Mononuclear cell (primary cell): Measurements from ENCODE around the gene P2RX7. TPM values are rescaled to one million over a fixed set of nuclear protein-coding genes. Genes with fewer than 3 reads are reported as not detected.
A peak's percentile ranks its signal among the peaks of the same experiment; 100 is the strongest.
"Not testable (repeated sequence)": the region's sequence is repeated elsewhere in the genome, so short reads cannot be mapped to it uniquely, and the experiment has no call there.

Source experiments
- H3K27me3 ChIP-seq: 2 replicates; pipeline ENCODE4 v1.6.0; 2011; ENCODE audit warnings: low read length, control low read depth; ENCODE audit not compliant: insufficient read depth
- H3K4me1 ChIP-seq: 2 replicates; pipeline ENCODE4 v1.5.1; 2011; ENCODE audit warnings: mild to moderate bottlenecking, low read length, control low read depth; ENCODE audit not compliant: insufficient read depth
- H3K4me3 ChIP-seq: 2 replicates; pipeline ENCODE4 v1.5.1; 2011; ENCODE audit warnings: mild to moderate bottlenecking, low read length, moderate library complexity
- H3K9me3 ChIP-seq: 2 replicates; pipeline ENCODE4 v1.5.1; 2011; ENCODE audit warnings: low read depth, mild to moderate bottlenecking, control low read depth, low read length
- total RNA-seq: library from RNA; depleted of rRNA; stranded (reverse); fragments of >200 nt; gene quantifications from one replicate; pipeline ENCODE4 v1.2.3, GENCODE V29; 2012

Gene P2RX7
- total RNA-seq, 1 donor = 9.3 TPM

DNA sequence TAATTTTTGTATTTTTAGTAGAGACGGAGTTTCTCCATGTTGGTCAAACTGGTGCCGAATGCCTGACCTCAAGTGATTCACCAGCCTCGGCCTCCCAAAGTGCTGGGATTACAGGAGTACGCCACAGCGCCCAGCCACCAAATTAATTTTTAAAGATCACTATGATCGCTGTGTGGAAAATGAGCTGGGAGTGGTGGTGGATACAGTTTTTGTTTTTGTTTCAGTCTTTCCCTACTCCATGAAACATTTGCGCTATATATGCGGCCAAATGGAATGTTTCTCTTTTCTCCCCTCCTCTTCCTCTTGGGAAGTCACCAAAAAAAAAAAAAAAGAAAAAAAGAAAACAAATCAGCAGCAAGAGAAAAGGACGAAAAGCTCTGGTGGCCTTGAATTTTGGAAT, 56.5 kb downstream of the P2RX7 start:
- peaks cover 35% of the 10 kb centered on the region for H3K4me1 ChIP-seq
- no peaks in the 10 kb centered on the region for H3K27me3 ChIP-seq
- H3K9me3 ChIP-seq = no peaks in the 10 kb centered on the region
- H3K4me3 ChIP-seq = no peak overlapping the region

DNA sequence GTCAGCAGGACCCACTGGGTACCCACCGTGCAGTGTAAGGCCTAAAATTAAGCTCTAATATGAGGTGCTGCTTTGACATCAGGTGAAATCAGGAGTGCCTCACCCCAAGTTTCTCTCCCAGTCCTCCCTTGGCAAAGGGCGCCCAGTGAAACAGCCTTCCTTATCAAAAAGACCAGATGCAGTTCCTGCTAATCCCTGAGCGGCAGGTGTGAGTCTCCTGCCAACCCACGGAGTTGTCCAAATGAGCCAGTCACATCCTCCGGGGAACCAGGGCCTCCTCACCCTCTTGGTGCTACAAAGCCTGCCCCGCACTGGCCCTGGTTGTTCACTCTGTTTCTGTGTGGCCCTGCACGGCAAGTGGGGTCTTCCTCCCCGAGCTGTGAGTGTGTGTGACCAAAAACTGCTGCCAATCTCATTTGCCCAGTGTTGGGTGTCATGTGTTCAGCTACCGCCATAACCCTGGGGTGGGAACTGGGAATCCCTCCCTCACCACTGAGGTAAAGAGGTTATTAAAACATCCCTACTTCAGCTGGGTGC, 57.0 kb downstream of the P2RX7 start:
- H3K27me3 ChIP-seq = no peaks in the 10 kb centered on the region
- H3K4me1 ChIP-seq = peaks cover 30% of the 10 kb centered on the region
- no peak overlapping the region for H3K4me3 ChIP-seq
- H3K9me3 ChIP-seq = no peaks in the 10 kb centered on the region

DNA sequence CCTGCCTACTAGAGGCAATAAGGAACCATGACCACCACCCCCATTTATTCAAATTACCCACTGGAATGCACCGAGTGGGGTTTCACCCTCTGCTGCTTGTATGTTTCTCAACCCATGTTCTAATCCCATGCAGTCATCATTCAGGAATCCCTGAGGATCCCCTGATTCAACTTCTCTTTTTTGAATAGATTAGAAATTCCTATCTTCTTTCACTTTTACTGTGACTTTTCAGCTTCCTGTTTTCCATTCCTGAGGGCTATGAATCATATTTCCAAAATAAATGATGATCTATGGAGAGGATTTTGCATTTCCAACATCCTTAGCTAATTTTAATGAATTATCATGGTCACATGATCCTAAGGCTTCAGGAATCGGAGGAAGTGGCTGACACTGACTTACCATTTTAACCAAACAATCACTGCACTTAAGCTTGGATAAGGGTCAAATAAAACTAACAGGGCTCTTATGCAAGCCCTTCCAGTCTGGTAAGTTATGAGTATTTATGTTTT, 57.9 kb downstream of the P2RX7 start:
- Histone ChIP-seq H3K9me3 (no peaks in the 10 kb centered on the region), H3K4me3 (no peak overlapping the region), H3K27me3 (no peaks in the 10 kb centered on the region), H3K4me1 (peaks cover 21% of the 10 kb centered on the region)

DNA sequence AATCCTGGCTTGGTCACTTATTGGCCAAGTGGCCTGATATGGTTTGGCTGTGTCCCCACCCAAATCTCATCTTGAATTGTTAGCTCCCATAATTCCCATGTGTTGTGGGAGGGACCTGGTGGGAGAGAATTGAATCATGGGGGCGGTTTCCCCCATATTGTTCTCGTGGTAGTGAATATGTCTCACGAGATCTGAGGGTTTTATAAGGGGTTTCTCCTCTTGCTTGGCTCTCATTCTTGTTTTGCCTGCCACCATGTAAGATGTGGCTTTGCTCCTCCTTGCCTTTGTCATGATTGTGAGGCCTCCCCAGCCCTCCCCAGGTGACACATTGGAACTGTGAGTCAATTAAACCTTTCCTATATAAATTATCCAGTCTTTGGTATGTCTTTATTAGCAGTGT, 58.5 kb downstream of the P2RX7 start:
- Histone ChIP-seq H3K4me1 (peaks cover 16% of the 10 kb centered on the region), H3K4me3 (no peak overlapping the region), H3K27me3 (no peaks in the 10 kb centered on the region), H3K9me3 (no peaks in the 10 kb centered on the region)

DNA sequence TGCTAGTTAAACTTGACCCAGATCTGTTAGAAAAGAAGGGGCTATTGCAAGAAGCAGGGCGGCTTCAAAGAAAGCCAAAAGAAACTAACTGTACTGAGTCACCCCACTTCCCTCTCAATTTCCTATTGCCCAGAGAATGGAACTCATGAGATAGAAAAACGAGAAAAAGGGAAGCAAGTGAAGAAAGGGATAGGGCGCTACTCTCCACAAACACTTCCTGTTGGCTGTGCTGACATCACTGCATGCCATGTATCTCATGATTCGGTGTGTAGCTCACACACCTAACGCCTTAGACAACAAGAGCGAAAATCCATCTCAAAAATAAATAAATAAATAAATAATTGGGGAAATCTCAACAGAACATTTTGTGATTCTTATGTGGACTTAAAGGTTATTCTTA, 64.2 kb downstream of the P2RX7 start:
- Histone ChIP-seq H3K9me3 (no peaks in the 10 kb centered on the region), H3K4me3 (no peak overlapping the region), H3K27me3 (no peaks in the 10 kb centered on the region), H3K4me1 (peaks cover 16% of the 10 kb centered on the region)

DNA sequence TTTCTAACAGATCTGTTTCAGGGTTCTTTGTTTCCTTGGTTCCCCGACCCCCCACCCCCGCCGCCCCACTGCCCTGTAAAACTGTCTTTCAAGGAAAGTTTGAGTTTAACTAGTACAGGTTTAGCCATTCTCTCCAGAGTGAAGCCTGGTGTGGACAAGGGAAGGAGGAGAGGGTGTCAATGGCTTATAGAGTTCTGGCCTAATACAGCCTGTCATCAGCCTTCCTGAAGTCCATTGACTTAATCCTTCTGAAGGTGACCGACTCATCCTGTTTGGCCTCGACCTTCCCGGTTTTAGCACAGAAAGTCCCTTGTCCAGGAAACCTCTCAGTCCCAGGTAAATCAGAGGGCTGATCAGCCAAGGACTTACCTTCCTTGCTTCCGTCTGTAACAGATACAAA, 66.3 kb downstream of the P2RX7 start:
- H3K4me3 ChIP-seq = no peak overlapping the region
- peaks cover 16% of the 10 kb centered on the region for H3K4me1 ChIP-seq
- H3K9me3 ChIP-seq = no peaks in the 10 kb centered on the region
- H3K27me3 ChIP-seq = no peaks in the 10 kb centered on the region

DNA sequence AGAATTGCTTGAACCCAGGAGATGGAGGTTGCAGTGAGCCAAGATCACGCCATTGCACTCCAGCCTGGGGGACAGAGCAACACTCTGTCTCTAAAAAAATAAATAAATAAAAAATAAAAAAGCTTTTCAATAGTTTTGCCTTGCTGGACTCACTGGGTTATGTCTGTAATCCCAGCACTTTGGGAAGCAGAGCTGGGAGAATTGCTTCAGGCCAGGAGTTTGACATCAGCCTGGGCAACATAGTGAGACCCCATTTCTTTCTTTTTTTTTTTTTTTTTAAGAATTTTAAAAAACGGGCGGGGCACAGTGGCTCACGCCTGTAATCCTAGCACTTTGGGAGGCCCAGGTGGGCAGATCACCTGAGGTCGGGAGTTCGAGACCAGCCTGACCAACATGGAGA, 68.5 kb downstream of the P2RX7 start:
- H3K4me3 ChIP-seq, H3K27me3 ChIP-seq, H3K9me3 ChIP-seq: not testable (repeated sequence)
- H3K4me1 ChIP-seq = peaks cover 16% of the 10 kb centered on the region

DNA sequence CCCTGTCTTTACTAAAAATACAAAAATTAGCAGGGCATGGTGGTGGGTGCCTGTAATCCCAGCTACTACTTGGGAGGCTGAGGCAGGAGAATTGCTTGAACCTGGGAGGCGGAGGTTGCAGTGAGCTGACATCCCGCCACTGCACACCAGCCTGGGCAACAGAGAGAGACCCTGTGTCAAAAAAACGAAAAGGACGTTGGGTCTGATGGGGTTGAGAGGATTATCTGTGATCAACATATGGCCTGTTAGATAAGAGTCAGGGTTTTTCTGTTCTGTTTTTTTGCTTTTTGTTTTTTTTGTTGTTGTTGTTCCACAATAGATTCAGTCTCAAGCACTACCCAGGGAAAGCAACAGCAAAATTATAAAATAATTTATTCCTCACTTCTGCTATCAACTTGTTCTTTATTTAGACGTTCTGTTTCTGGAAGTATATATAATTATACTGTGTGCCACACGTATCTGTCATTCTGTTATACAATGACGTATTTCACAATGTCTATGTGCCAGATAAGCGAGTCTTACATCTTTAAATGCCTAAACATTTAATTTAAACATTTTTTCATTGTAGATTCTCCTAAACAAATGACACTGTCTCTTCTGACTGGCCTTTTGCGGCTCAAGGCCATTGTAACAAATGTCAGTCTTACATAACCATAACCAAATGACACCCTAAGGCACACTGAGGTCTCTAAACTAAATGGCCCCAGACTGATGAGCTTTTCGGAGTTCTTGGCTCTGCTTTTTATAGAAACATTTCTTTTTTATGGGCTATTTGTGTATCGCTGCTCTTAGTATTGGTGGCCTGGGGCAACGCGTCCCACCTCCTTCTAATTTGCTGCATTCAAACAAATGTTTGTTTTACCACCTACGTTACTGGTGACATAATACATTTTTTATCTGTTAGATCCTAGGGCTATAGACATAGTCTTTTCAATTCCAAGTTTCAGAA, 70.0 kb downstream of the P2RX7 start:
- peaks cover under 1% of the 10 kb centered on the region for H3K4me1 ChIP-seq

DNA sequence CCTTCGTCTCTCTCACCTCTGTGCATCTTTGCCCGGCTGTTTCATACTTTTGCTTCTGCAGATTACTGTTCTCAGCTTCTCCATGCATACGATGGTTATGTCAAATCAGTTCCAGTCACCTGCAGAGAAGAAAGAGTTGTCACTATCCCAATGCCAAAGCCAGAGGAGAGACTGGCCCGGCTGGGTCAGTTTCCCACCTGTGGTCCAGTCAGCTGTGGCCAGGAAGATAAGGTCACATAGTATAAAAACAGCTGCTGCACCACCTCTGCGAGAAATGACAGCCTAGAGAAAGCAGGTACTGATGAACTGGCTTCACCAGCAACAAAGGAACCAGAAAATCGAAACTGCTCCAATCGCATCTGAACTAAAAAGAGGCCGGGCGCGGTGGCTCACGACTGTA, 70.8 kb downstream of the P2RX7 start:
- Histone ChIP-seq H3K27me3 (no peaks in the 10 kb centered on the region), H3K4me1 (no peaks in the 10 kb centered on the region), H3K4me3 (no peak overlapping the region), H3K9me3 (no peaks in the 10 kb centered on the region)

More for the DNA sequence above, 70.0 kb downstream of the P2RX7 start:
- Histone ChIP-seq H3K9me3 (no peaks in the 10 kb centered on the region), H3K4me3 (no peak overlapping the region), H3K27me3 (no peaks in the 10 kb centered on the region)

DNA sequence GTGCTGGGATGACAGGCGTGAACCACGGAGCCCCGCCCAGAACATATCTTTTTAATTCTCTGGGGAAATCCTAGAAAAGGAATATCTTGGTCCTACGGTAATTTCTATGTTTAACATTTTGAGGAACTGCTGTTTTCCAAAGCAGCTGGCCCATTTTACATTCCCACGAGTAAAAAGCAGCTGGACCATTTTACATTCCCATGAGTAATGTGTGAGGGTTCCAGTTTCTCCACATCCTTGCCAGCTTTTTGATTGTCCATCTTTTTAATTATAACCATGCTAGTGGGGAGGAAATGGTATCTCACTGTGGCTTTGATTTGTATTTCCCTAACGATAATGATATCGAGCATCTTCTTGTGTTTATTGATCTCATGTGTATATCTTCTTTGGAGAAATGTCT, 72.8 kb downstream of the P2RX7 start:
- Histone ChIP-seq H3K27me3 (no peaks in the 10 kb centered on the region), H3K9me3 (no peaks in the 10 kb centered on the region), H3K4me1 (peaks cover 7% of the 10 kb centered on the region), H3K4me3 (no peak overlapping the region)

DNA sequence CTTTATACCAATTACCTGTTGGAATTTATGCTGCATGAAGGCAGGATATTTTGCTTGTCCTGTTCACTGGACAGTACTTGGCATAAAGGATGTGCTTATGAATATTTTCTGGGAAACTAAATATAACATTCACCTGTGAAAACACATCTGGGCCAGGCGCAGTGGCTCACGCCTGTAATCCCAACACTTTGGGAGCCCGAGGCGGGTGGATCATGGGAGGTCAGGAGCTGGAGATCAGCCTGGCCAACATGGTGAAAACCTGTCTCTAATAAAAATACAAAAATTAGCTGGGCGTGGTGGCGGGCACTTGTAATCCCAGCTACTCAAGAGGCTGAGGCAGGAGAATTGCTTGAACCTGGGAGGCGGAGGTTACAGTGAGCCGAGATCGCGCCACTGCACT, 75.9 kb downstream of the P2RX7 start:
- H3K4me1 ChIP-seq = peaks cover 34% of the 10 kb centered on the region
- not testable (repeated sequence) for H3K4me3 ChIP-seq

DNA sequence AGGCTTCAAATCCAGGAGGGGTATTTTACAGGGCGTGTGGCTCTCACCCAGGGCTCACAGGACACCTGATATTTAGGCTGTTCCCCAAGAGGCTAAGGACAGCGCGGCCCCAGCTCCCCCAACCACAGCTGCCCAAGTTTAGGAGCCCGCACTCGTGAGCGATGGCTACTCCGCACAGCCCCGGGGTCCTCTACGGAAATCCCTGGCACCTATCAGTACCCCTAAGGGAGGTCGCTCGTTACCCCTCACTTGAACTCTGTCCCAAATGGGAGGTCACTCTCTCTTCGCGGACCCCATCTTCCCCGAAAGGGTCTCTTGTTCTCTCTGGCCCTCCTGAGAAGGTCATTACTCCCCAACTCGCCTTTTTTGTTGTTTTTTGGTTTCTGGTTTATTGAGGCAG, 76.5 kb downstream of the P2RX7 start:
- H3K4me1 ChIP-seq = peaks cover 40% of the 10 kb centered on the region
- H3K4me3 ChIP-seq = peak overlapping the region; percentile 81
- no peaks in the 10 kb centered on the region for H3K9me3 ChIP-seq
- no peaks in the 10 kb centered on the region for H3K27me3 ChIP-seq

More for the DNA sequence above, 75.9 kb downstream of the P2RX7 start:
- H3K27me3 ChIP-seq, H3K9me3 ChIP-seq: not testable (repeated sequence)

DNA sequence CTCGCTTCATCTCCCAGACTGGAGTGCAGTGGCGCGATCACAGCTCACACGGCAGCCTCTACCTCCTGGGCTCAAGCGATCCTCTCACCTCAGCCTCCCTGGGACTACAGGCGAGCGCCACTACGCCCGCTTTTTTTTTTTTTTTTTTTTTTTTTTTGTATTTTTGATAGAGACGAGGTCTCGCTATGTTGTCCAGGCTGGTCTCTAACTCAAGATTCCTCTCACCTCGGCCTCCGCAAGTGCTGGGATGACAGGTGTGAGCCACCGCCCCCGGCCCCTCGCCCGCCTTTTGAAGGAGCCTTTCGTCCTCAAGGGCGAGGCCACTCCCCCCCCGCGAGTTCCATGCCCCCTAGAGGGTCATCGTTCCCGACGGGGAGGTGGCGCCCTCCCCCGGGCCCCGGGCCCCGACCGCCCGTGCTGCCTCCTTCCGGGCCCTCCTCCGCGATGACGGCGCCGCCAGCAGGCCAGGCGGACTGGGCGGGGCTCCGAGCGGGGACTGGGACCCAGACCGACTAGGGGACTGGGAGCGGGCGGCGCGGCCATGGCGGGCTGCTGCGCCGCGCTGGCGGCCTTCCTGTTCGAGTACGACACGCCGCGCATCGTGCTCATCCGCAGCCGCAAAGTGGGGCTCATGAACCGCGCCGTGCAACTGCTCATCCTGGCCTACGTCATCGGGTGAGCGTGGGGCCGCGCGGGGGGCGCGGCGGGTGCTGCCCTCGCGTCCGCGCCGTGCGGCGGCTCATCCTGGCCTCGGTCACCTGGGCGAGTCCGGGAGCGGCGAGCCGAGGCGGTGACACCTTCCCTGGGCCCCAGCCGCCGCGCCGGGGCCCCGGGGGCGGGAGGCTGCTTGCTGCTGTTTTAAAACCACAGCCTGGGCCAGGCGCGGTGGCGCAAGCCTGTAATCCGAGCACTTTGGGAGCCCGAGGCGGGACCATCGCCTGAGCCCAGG, 77.2 kb downstream of the P2RX7 start, which contains the start of gene P2RX4:
Gene P2RX4, plus strand, starts transcription at position 506 of the 949 bp plus-strand sequence. Its CDS starts 36 bp downstream, at position 542.
- H3K27me3 ChIP-seq = no peaks in the 10 kb centered on the region
- H3K4me3 ChIP-seq = peak within 1 kb of the TSS; percentile 81

DNA sequence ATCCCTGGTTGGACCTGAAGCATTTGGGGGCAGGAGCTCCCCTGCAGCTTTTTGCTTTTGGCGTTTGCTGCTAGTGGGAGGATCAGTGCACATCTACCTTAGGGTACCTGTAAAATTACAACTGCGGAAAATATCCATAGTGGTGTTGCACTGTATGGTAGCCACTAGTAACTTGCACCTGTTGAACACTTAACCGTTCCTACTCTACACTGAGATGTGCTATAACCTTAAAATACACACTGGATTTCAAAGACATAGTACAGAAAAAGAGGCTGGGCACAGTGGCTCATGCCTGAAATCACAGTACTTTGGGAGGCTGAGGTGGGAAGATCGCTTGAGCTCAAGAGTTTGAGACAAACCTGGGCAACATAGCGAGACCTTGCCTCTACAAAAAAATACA, 80.2 kb downstream of the P2RX7 start:
- Histone ChIP-seq H3K4me1 (peaks cover 60% of the 10 kb centered on the region), H3K9me3 (no peaks in the 10 kb centered on the region), H3K4me3 (no peak overlapping the region), H3K27me3 (no peaks in the 10 kb centered on the region)

More for the DNA sequence above, 77.2 kb downstream of the P2RX7 start, which contains the start of gene P2RX4:
- Histone ChIP-seq H3K9me3 (no peaks in the 10 kb centered on the region), H3K4me1 (peaks cover 47% of the 10 kb centered on the region)
